Stimulated activated CD8-positive, alpha-beta memory T cell treated with anti-CD3 and anti-CD28 coated beads, Interleukin-2, amount 100 ng/mL, for 1 hour (primary cell): ENCODE data around the gene HNRNPA2B1.
"Not testable (repeated sequence)": the region's sequence is repeated elsewhere in the genome, so short reads cannot be mapped to it uniquely, and the experiment has no call there.

Source experiments
- DNase-seq, 2 donors: peaks; one replicate each; pipeline ENCODE4 v3.0.0-alpha.2; 2020; ENCODE audit warnings: low read depth in 2 of 2

HNRNPA2B1 gene

DNA sequence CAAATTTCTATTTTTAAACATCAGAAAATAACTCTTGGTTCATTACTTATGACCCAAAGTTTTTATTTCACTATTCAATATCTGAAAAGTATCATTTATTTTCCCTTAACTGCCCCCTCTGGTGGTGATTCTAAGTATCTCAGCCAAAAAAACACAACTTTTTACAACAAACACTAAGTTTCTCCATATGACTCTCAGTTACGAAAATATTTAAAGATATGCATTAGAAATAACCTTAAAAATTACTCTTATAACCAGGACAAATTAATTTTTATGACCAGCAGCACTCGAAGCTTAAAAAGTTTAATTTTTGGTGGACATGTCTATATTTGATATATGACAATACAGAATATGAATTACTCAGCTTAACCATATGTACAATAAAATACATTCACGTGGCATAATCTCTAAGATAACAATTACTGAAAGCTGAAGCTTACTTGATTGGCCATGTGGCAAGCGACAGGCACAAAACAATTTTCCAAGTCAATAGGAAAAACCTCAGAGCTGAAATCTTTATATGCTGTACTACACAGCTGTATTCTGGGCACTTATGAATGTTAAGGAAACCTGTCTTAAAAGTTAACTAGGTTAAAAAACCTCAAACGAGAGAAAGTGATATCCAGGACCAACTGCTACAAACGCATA is 2.3 kb downstream of the HNRNPA2B1 start:
- no peak for DNase-seq

DNA sequence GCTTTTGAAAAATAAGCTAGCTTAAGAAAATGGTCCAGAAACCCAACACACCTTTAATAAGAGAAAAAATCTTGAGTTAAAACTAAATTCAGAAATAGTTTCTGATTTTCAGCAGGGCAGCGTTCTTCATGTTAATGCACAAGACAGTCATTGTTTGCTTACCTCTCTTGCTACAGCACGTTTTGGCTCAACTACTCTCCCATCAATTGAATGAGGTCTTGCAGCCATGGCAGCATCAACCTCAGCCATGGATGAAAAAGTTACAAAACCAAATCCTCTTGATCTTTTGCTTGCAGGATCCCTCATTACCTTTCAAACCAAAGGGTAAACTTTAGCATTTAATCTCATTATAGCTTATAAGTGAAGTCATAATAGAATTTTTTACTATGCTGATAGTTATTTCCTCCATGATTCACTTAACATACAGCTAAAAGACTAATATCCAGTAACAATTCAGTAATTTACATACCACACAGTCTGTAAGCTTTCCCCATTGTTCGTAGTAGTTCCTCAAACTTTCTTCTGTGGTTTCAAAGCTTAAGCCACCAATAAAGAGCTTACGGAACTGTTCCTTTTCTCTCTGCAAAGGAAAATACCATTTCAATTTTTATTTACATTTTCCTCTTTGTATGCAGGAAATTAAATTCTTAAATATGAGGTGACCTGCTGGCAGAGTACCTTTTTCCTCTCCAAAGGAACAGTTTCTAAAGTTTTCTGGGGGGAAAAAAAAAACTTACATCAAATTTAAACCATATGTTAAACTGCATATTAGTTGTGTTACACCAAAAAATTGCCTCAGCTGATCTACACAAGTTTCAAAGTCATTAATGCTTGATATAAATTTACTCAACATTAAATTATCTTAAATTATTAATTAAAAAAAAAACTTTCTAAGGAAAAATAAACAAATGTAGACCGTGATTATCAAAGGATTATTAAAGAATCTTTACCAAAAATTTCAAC is 3.1 kb downstream of the HNRNPA2B1 start:
- DNase-seq = no peak

DNA sequence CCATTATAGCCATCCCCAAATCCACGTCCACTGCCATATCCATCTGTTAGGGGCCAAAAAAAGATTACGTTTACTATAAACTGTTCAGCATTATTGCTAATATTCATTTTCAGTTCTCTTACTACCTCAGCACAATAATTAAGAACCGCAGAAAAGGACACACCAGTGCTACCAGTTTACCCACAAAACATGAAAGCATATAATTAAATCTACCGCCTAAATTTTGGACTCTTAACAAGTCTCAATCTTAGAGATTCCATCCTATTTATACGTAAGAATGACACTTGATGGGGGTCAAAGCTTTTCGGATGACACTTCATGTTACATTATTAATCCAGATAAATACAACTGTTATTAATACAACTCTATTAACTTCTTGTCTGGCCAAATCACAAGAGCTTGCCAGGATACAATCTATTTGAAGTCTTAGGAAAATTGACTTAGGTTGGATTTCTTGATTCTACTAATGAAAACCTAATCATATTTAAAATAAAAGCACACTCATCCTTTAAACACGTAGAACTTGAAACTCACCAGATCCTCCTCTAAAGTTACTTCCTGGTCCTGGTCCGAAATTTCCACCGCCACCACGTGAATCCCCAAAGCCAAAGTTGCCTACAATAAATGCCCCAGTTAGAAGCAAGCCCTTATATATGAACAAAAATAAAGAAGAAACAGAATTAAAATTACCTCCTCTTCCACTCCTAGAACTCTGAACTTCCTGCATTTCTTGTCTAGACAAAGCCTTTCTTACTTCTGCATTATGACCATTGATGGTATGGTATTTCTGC is 4.5 kb downstream of the HNRNPA2B1 start:
- DNase-seq = no peak

DNA sequence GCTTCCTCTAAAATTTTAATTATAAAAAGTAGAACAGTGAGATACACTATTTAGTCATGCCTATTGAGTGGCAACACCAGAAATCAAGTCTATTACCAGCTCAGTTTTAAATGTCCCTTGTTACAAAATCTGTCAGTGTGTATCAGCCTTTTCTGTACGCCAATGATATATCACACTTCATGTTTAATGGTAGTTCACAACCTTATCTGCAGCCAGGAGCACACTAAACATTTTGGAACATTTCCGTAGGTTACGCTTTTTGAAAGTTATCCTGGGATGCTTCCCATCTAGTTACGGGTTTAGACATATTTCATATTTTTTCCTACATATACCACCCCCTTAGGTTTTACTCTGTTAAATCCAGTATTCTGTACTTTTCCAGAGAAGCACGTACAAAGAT is 5.4 kb downstream of the HNRNPA2B1 start:
- DNase-seq = no peak

DNA sequence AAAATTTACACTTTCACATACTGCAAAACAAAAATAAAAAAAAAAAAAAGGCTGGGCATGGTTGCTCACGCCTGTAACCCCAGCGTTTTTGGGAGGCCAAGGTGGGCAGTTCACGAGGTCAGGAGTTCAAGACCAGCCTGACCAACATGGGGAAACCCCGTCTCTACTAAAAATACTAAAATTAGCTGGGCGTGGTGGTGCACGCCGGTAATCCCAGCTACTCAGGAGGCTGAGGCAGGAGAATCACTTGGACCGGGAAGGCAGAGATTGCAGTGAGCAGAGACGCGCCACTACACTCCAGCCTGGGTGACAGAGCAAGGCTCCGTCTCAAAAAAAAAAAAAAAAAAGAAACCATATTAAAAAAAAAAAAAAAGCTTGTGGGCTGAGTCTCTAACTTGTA is 5.8 kb downstream of the HNRNPA2B1 start:
- not testable (repeated sequence) for DNase-seq

DNA sequence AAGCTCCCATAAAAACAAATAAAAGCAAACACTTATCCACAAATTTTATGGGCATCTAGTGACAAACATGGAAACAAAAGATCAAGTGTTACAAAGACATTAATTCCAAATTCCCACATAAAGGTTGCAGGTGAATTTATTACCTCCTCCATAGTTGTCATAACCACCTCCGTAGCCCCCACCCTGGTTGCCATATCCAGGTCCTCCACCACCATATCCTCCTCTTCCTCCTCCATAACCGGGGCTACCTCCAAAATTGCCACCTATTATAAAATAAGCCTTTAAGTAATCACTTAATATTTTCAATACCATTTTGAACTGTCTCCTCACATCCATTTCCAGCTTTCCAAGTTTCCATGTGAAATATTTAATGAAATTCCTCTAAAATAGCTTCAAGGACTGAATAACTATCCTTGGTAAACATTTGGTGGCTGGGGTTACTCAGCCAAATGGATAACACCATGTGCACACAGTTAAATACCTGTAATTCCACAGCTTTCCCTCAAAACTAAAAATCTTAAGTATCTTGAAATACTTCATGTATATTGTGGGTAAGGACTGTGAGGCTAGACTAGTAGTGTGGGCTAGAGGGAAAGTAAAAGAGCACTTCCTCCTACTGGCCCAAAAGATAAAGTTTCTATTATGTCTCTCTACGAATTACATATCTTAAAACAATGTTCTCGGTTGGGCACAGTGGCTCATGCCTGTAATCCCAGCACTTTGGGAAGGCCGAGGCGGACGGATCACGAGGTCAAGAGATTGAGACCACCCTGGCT is 6.9 kb downstream of the HNRNPA2B1 start:
- DNase-seq = no peak

DNA sequence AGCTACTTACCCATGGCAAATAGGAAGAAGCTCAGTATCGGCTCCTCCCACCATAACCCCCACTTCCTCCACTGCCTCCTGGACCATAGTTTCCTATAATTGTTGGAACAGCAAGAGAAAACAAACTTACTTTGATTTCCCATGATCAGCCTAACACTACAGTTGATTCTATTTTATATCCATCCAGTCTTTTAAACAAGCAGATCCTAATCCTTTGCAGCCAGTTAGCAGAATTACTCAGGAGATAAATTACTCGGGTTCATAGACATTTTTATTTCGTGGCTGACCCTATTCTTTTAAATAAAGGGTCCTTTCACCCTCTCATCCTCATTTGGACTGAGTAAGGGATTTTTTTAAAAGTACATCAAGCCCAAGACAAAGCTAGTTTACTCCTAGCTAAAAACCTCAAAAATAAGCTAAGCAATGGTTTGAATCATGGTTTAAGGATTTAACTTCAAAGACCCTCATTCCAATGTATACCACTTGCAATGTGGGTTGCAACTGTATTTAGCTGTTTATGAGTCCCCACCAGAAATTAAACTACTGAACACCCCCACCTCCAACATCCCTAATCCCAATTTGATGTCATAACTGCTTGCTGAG is 8.0 kb downstream of the HNRNPA2B1 start:
- no peak for DNase-seq

DNA sequence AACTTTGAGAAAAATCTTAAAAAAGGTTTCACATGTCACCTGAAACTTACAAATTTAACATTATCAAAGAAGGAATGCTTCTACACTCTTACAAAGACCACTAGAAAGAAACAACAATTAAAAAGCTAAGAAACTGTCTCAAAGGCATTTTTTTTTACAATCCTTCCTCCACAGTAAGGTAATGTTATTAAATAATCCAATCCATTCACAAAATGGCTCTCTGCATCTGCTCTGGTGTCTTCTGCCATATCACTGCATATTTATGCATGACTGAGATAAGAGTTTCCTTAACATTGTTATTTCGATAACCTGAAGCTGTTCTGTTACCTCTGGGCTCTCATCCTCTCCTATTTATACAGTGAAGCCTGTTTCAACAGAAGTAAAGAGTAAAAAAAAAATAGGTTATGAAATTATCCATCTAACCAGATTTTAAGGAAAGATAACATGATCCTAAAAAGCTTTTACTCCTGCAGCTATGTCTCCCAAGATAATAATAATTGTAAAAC is 8.5 kb downstream of the HNRNPA2B1 start:
- DNase-seq = no peak

DNA sequence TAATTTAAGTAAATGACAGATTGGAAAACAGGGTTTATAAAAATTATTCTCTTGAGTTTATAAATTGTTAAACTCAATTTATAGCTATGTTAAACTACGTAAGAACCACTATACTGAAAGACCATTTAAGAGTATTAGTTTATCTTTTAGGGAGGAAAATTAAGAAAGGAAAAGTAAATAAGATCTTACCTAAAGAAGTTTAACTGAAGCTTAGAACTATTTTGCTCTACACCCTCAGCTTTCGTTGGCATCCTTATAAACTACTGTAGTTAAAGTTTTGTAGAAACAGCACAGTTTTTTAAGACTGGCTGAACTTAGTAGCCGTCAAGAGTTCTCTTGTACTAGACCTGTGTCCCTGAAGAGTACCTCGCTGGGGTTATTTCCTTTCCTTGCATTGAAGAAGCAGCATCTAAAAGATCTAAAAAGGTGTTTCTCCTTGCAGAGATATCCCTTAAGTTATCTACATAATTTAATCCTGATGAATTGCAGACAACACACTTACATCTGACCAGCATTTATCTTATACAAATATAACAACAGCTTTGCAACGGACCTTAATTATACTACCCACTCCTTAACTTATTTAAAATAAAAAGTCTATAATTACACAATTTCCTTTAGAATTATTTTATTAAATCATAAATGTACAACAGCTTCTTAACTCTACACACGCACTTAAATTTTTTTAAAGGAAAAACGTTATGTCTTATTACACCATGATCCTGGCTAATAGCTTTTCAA is 9.1 kb downstream of the HNRNPA2B1 start:
- DNase-seq = no peak

DNA sequence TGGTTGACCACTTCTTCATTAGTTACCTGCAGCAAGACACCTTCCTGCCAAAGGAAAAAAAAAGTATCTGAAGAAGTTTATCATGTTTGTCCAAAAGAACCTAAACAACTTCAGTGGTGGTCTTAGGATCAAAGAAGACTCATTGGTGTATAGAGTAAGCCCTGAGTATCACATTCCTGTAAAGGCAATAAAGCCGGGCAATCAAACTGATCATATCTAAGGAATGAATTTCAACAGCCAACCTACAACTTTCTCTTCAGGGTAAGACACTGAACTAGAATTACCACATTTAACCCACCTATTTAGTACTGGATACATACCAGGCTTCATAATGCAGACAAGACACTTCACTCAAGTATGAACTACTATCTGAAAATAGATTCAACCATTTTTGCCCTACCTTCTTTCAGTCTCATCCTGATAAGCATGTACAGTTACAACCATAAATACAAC is 10.1 kb downstream of the HNRNPA2B1 start:
- DNase-seq = no peak

DNA sequence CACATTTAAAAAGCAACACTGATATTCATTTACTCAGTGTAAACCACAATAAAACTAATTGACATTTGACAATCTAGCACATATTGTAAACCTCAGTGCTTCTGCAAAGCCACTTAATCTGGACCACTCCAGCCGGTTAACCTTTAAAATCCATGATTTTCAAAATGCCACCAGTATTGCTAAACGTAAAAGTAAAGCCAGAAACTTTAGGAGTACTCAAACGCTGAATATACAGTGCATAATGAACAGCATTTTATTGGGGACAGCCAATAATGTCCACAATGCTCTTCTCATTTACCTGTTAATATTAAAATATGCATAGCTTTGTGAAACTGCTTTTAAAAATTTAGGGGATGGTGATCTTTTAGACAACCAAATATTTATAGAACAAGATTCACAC is 10.8 kb downstream of the HNRNPA2B1 start:
- DNase-seq = no peak

DNA sequence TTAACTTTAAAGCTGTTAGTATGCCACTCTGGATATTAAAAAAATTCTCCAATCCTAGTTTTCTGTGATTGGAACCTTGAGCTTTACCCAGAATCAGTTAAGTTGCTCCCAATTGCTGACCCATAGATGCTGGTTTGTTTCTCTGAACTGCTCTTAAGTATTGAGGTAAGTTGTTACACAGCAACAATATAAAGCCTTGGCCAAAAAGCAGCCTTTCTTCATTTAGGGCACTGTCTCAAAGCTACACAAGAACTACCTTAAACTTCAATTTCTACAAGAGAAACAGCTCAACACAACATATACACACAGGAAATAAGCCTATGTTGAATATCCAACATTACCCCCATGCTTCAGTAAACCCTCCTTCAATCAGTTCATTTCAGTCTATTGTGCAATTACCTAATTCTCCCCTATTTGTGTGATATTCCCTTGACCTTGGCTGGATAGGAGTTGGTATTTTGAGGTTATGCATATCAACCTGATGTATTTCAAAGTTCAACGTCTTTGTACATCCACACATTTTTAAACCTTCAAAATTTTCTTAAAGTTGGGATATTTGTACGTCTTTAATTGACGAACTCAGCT is 11.5 kb downstream of the HNRNPA2B1 start:
- DNase-seq = no peak

DNA sequence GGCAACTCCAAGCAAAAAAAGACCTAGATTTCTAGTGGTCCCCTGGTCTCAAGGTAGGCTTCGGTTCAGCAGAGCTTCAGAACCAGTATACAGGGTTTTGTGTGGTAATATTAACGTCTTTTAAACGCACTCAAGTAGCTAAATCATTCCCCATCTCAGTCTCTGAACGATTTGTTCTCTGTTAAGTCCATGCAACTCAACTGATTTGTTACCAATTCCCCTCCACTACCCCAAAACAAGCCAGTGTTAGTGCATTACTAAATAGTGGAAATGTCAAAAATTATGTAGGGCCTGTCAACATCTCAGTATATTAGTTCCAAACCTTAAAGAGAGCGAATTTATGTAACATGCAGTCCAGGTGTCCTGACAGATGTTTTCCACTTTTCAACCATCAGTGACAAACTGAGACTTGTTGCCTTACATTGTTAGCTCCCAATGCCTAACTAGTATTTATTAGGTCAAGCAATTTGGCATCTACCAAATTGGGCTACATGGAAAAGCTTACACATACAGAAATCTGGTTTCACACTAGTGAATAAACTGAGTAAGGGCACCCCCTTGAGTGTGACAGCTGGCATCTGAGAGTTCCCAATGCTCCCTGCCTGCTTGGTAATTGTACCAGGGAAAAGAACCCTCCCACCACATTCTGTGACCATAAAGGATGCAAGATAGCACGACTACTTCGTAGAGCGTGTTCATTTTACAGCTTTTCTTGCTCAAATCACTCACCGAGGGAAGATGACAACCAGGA is 12.2 kb downstream of the HNRNPA2B1 start:
- no peak for DNase-seq

DNA sequence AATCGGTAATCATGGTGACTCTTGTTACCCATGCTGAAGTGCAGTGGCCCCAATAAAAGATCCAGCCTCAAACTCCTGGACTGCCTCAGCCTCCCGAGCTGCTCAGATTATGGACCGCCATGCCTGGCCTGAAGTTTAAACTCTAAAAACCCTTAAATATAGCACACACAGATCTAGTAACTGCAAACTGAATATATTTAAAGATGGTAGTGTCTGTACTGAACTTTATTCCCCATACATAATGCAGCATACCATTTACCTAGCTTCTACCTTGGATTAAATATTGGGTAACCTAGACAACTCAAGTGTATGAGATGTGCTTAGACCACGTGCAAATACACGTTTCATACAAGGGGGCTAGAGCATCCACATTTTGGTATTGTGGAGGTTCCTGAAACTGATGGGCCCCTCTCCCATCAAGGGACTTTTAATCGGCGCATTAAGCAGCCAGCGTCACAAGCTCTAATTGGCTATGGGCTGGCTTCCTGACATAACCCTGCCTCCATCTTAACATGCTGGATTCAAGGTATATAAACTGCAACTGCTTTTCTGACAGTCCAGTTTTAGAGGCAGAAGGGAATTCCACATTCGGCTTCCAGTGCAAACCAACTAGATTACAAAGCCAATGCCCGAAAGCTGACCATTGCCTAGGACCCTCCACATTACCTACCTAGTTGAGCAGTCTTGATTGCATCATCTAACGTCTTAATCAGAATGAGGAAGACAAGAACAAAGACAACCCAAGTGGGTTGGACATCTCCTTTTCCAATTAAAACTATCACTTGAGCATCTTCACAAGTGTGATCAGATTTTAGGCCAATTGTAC is 13.0 kb downstream of the HNRNPA2B1 start:
- DNase-seq = no peak

DNA sequence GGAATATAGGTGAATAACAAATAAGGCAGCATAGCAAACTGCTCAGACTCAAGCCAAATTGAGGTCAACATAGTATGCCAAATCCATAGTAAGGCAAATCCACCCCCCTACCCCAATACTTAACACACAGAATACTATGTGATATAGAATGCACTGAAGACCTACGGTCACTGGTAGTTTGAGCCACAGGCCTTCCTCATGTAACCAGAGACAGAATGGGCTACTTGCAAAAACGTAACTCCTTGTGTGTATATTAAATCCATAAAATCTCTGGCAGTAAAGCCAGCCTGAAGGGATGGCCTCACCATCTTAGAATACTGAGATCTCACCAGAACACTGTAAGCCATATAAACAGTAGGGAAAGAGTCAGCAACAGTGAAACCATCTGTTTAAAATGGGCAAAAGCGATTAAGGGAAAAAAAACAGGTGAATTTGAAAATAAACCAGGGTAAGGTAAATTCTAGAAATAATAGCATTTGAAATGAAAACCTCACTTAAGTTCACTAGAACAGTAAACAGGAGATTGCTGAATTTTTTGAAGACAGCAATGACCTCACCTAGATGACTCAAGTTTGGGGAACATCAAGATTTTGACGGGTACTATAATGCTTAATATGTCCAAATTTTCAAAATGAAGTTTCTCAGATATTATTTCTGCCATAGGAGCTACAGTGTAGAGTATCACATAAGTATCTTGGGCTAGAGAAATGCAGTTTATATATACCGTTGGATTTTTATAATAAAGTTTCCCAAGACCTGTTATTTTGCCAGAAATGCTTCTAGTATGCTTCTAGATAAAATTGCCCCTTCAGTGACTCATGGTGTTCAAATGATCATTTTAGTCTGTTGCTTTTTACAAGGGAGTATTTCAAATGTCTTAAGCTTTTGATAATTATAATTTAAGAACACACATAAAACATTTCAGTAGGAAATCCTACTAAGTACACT is 13.9 kb downstream of the HNRNPA2B1 start:
- no peak for DNase-seq

DNA sequence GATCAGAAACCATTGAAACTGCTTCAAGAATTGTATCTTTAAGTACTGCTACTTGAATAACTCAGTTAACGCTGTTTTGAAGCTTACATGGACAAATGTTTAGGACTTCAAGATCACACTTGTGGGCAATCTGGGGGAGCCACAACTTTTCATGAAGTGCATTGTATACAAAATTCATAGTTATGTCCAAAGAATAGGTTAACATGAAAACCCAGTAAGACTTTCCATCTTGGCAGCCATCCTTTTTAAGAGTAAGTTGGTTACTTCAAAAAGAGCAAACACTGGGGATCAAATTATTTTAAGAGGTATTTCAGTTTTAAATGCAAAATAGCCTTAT is 14.7 kb downstream of the HNRNPA2B1 start:
- DNase-seq = no peak
